Measurements from ENCODE around the gene SH3PXD2A.

SH3PXD2A gene

DNA sequence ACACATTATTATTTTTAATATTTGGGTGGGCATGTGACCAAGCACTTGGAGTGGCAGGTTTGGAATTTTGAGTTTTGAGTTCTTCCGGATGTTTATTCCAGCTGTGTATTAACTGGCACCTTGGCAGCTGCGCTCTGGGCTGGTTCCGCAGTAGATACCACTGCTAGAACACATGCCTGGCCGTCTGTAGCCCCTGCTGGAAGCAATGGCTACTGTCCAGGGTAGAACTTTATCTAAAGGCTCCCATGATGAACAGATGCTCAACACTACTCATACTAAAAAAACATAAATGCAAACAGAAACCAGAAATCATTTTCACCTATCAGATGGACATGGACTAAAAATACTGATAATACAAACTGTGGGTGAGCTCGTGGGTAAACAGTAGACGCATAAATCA, 19.4 kb upstream of the SH3PXD2A start:
- DNase-seq = no peak

GRCh38 chr10:103872137-103872931, 17.0 kb upstream of the SH3PXD2A start:
- no peak for DNase-seq

DNA sequence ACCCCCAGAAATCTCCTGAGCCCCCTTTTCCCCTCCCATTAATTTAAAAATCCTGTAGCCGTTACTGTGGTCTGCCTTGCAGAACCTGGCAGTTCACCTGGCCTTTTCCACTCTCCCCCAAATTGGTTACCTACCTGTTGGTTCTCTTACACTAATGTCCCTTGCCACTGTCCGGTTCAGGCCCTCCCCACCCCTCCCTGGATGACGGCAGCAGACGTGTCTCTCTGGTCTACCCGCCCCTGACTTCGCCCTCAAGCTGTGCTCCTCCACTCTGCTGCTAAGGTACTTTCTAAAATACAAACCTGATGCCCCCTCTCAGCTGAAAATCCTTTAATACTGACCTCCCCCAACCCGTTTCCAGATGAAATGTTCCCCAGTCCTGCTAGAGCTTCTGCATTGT, 15.6 kb upstream of the SH3PXD2A start:
- DNase-seq = no peak

DNA sequence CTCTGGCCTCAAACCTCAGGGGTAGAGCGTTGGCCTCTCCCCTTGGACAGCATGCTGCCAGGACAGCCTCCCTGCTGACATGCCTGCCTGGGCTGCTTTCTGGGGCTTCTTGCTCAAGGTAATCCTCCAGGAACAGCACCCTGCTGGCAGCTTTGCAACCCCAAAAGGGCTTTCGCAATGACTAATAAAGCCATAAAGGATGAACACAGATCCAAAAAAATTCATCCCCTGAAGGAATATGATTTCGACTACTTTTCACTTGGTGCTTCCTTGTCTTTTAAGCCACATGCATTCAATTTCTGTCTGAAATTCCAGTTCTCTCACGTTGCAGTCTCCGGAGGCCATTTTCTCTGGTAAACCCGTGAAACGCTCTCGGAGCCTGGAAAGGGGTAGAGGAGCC, 15.1 kb upstream of the SH3PXD2A start:
- no peak for DNase-seq

DNA sequence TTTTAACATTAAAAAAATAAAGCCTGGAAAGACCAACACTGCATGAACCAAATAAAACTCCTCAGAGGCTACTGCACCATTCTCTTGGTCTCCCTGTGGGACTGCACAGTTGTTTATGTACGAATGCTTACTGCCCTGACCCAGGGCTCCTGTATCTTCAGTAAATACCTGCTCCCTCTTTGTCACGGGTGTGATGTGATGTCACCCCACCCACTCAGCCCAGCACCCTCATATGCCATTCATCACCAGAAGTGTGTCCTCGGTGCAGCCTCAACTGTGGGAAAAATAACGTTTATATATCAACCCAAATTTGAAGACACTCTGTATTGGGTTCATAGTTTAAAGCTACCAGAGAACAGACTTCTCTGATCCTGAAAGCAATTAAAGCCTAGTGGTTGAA, 14.0 kb upstream of the SH3PXD2A start:
- DNase-seq = no peak

- DNase-seq = no peak
Observed at GRCh38 chr10:103868200-103868599, 12.8 kb upstream of the SH3PXD2A start.

- no peak for DNase-seq
Observed at GRCh38 chr10:103861505-103861904, 6.1 kb upstream of the SH3PXD2A start.

GRCh38 chr10:103859161-103860086, 4.0 kb upstream of the SH3PXD2A start:
- DNase-seq = peak; percentile 49

GRCh38 chr10:103858360-103858759, 3.0 kb upstream of the SH3PXD2A start:
- DNase-seq = no peak

DNA sequence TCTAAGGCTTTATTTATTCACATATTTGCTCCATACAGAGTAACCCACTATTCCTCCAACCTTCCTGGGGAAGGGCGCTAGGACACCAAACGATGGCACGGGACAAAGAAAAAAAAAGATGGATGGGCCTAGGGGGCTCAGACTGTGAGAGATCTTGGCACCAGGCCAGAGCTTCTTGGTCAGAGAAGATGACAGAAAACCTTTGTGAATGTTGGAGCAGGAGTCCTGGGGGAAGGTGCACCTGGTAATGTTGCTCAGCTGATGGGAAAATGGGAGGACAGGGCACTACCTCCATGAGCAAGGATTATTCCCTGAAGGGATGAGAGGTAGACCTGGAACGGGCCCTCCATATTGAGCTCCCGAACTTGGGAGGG, 1.4 kb upstream of the SH3PXD2A start:
- no peak for DNase-seq

GRCh38 chr10:103855852-103856796, 748 bp upstream of the SH3PXD2A start:
- no peak for DNase-seq

DNA sequence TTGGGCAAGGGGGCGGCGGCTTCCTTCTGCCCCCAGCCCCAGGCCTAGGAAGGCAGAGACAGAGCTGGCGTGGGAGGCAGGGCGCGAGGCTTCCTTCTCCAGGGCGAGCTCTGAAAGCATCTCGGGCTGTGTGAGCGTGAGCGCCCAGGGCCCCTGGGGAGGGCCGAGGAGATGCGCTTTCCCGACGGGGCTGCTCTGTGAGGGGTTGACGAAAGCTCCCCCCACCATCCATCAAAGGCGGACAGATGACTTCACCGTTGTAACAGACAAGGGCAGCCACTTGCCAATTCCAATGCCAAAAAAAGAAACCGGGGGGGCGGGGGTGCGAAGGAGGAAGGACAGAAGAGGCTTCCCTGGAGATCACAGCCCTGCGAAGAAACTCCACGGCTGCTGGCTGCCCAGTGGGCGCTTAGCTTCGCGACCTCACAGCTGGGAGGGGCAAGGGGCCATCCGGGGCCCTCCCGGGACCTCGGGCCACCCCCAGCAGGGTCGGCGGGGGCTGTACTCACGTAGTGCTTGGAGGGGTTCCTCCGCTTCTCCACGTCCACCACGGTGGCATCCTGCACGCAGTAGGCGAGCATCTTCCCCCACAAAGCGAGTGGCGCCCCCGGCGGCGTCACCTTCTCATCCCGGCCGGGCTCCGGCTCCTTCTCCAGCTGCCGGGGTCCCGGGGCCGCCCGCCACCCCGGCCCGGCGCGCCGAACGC, 537 bp downstream of the SH3PXD2A start:
- DNase-seq = no peak

DNA sequence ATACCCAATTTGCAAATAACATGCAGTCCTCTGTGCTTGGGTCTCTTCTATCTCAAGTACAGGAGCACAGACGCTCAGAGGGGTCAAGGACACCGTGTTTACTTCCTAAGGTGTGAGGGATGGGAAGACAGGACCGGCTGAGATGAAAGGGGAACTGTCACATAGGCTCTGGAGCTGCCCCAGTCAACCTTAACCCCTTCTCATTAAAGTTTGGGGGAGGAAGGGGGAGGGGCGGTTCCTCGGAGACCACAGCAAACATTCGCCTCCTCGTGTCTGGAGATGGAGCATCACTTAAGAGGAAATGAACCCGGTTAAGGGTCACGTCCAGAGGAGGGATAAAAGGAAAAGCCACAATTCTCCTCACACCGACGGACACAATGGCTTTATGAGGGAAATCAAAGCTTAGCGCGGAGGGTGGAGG, 1.1 kb downstream of the SH3PXD2A start:
- DNase-seq = no peak

GRCh38 chr10:103853428-103854264, 1.7 kb downstream of the SH3PXD2A start:
- no peak for DNase-seq

- no peak for DNase-seq
Observed at GRCh38 chr10:103852856-103853255, 2.5 kb downstream of the SH3PXD2A start.

DNA sequence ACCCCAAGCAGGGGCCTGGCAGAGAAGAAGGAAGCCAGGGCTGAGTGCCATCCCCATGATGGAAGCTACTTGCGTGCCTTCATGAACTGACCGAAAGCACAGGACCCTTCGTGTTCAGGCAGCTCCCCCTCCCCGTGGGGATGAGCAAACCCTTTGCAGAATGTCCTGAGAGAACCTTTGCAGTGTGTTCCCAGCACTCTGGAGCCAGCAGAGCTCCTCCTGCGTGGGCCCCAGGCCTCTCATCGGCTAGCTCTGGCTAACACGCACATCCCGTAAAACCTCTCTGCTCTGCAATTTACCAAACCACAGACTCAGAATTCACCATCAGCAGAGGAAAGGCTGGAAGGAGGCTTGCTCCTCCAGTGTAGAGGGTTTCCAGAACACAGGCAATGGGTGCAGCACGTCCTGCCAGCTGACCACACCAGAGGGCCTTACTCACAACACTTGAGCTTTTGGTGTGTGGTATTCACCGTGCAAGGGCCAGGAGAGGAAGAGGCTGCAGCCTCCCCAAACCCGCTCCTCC, 3.1 kb downstream of the SH3PXD2A start:
- no peak for DNase-seq

- no peak for DNase-seq
Observed at GRCh38 chr10:103851261-103851660, 4.1 kb downstream of the SH3PXD2A start.

- no peak for DNase-seq
Observed at GRCh38 chr10:103850572-103850895, 4.8 kb downstream of the SH3PXD2A start.

- no peak for DNase-seq
Observed at GRCh38 chr10:103849880-103850571, 5.3 kb downstream of the SH3PXD2A start.

DNA sequence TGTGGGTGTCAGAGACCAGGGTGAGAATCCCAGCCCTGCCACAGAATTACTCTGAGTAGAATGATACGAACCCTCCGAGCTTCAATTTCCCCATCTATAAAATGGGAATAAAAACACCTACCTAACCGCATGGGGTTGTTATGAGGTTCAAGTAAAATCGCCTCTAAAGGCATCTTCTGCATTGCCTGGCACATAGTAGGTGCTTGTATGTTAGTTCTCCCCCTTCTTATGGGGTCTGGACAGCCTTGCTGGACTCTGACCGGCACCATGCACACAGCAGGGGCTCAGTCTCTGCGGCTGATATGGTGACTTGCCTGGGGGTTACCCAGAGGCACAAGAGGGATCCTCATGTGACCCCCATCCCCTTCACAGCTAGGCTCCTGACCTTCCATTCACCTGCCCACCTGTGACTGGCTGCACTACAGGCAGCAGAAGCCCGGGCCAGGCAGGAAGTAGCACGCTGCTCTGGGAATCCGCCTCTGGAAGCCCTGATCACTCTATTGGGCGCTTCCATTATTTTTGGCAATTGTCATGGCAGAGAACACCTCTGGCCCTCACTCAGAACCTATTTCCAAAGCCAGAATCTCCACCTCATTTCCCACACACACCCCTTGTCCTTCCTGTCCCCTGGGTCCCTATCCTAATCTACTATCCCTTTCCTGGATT, 6.0 kb downstream of the SH3PXD2A start:
- no peak for DNase-seq
